Thoracic aorta (tissue), 2 donors: ENCODE results near the gene ZNF423. TPM values are rescaled to one million over a fixed set of nuclear protein-coding genes. Genes with fewer than 3 reads are reported as not detected.

Source experiments
- ATAC-seq: fragments of 150-250 bp; one replicate; pipeline ENCODE4 v1.8.0; 2017; ENCODE audit warnings: low read depth; ENCODE audit not compliant: insufficient number of reproducible peaks, low FRiP score
- DNase-seq: peaks from one replicate; pipeline ENCODE4 v3.0.0-alpha.2; 2020; ENCODE audit warnings: low spot score
- H3K27ac ChIP-seq, 2 donors: fragments of 200-600 bp; sonication (generic); 1 replicate in 1 of 2; 2 replicates in 1 of 2; pipeline ENCODE4 v1.5.1; 2016; ENCODE audit warnings: mild to moderate bottlenecking in 2 of 2, moderate library complexity in 2 of 2
- H3K27me3 ChIP-seq: fragments of 200-600 bp; sonication (generic); replicated peaks from 2 replicates; pipeline ENCODE4 v1.6.0; 2016; ENCODE audit warnings: mild to moderate bottlenecking; ENCODE audit not compliant: insufficient read depth
- H3K36me3 ChIP-seq: fragments of 200-600 bp; sonication (generic); one replicate; pipeline ENCODE4 v1.5.1; 2016
- H3K4me1 ChIP-seq, 2 donors: fragments of 200-600 bp; sonication (generic); 1 replicate in 1 of 2; 2 replicates in 1 of 2; pipeline versions ENCODE4 v1.5.1 to v1.6.0; 2016; ENCODE audit warnings: low read depth in 2 of 2, mild to moderate bottlenecking in 1 of 2; ENCODE audit not compliant: control insufficient read depth in 1 of 2
- H3K4me3 ChIP-seq: fragments of 200-600 bp; sonication (generic); 2 replicates; pipeline ENCODE4 v1.5.1; 2016; ENCODE audit warnings: mild to moderate bottlenecking
- H3K9me3 ChIP-seq: fragments of 200-600 bp; sonication (generic); 2 replicates; pipeline ENCODE4 v1.5.1; 2016
- CTCF ChIP-seq: fragments of 200-600 bp; sonication (generic); IDR thresholded peaks from one replicate; pipeline ENCODE4 v1.5.1; 2019; ENCODE audit warnings: antibody characterized with exemption
- total RNA-seq, 2 donors: library from RNA; depleted of rRNA; stranded (reverse); fragments of >200 nt; gene quantifications; one replicate each; pipeline versions ENCODE4 v1.1.0 to v1.2.3, GENCODE V29; 2016

Gene ZNF423
- total RNA-seq, 2 donors from 2014 or later, result 16.2 to 22.9 TPM

GRCh38 chr16:49664221-49665215, 191.4 kb downstream of the ZNF423 start:
- Histone ChIP-seq H3K36me3 (no peaks in the 10 kb centered on the region), H3K27ac (peak overlapping the region; percentile 70 to 79), H3K9me3 (no peaks in the 10 kb centered on the region), H3K4me1 (peaks cover 14 to 18% of the 10 kb centered on the region in 2 donors), H3K4me3 (peak overlapping the region; percentile 52), H3K27me3 (no peaks in the 10 kb centered on the region)
- ATAC-seq, result no peak
- no peak for DNase-seq
- no peak for TF ChIP-seq CTCF

GRCh38 chr16:49663081-49664065, 192.5 kb downstream of the ZNF423 start:
- H3K27me3 ChIP-seq, result no peaks in the 10 kb centered on the region
- peak overlapping the region; percentile 52 for H3K4me3 ChIP-seq
- DNase-seq (peak; percentile 14), ATAC-seq (peak; percentile 14)
- H3K9me3 ChIP-seq, result no peaks in the 10 kb centered on the region
- H3K36me3 ChIP-seq, result no peaks in the 10 kb centered on the region
- TF ChIP-seq CTCF, result no peak
- peak overlapping the region; percentile 70 to 79 for H3K27ac ChIP-seq
- peaks cover 14 to 18% of the 10 kb centered on the region in 2 donors for H3K4me1 ChIP-seq

- Histone ChIP-seq H3K4me3 (no peak overlapping the region), H3K4me1 (peaks cover 14 to 18% of the 10 kb centered on the region in 2 donors), H3K27ac (no peak overlapping the region), H3K9me3 (no peaks in the 10 kb centered on the region), H3K36me3 (no peaks in the 10 kb centered on the region), H3K27me3 (no peaks in the 10 kb centered on the region)
- DNase-seq (no peak), ATAC-seq (no peak)
- TF ChIP-seq CTCF, result no peak
Observed at GRCh38 chr16:49662569-49662968, 193.3 kb downstream of the ZNF423 start.

GRCh38 chr16:49661465-49662187, 194.3 kb downstream of the ZNF423 start:
- Histone ChIP-seq H3K4me1 (peaks cover 14 to 18% of the 10 kb centered on the region in 2 donors), H3K36me3 (no peaks in the 10 kb centered on the region), H3K4me3 (no peak overlapping the region), H3K9me3 (no peaks in the 10 kb centered on the region), H3K27me3 (no peaks in the 10 kb centered on the region), H3K27ac (no peak overlapping the region)
- DNase-seq (no peak), ATAC-seq (no peak)
- no peak for TF ChIP-seq CTCF
